ENCODE results near the gene MAJIN.

MAJIN gene

GRCh38 chr11:65002706-65003105, 30.8 kb upstream of the MAJIN start:
- no peak overlapping the region for H2AFZ ChIP-seq (ENCODE audit: low read depth, low read length, severe bottlenecking)
- H3K79me2 ChIP-seq (ENCODE audit: insufficient read depth, low read length), result no peaks in the 10 kb centered on the region
- H3K4me3 ChIP-seq (ENCODE audit: insufficient read depth, low read length, poor library complexity, severe bottlenecking), result no peak overlapping the region
- H3F3A ChIP-seq (ENCODE audit: insufficient read depth), result no peaks in the 10 kb centered on the region
- no peaks in the 10 kb centered on the region for H4K20me1 ChIP-seq (ENCODE audit: low read depth, low read length)
- no peaks in the 10 kb centered on the region for H3K36me3 ChIP-seq (ENCODE audit: low read length)
- TF ChIP-seq CTCF (IDR thresholded peaks at IDR 0.05; ENCODE audit: insufficient read depth, low read length, poor library complexity, severe bottlenecking) (no peak), EZH2phosphoT487 (conservative IDR thresholded peaks at IDR 0.05; ENCODE audit: low read length) (no peak)
- no peak overlapping the region for H3K4me2 ChIP-seq (ENCODE audit: low read depth, low read length, poor library complexity, severe bottlenecking)
- H3K9me3 ChIP-seq (ENCODE audit: insufficient read depth, low read length), result no peaks in the 10 kb centered on the region
- H3K9ac ChIP-seq (ENCODE audit: low read length), result no peak overlapping the region
- no peaks in the 10 kb centered on the region for H3K9me2 ChIP-seq (replicated peaks; ENCODE audit: insufficient read depth, low read length)
- no peak overlapping the region for H3K27ac ChIP-seq (ENCODE audit: low read depth, low read length)
- no peaks in the 10 kb centered on the region for H3K27me3 ChIP-seq (ENCODE audit: low read length)

DNA sequence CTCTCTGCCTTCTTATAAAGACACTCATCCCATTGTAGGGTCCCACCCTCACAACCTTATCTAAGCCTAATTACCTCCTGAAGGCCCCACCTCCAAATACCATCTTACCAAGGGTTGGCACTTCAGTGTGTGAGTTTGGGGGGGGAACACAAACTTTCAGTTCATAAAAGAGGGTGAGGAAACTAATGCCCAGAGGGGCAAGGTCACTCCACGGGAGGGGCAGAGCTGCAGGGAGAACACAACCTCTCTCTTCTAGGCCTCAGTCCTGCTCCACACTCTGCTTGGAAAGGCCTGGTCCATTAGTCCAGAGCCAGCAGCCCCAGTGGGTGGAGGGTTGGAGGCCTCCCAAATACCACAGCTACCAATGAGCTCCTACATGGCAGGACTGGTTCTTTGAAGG, 27.6 kb upstream of the MAJIN start:
- no peaks in the 10 kb centered on the region for H4K20me1 ChIP-seq (ENCODE audit: low read depth, low read length)
- no peaks in the 10 kb centered on the region for H3K36me3 ChIP-seq (ENCODE audit: low read length)
- TF ChIP-seq CTCF (IDR thresholded peaks at IDR 0.05; ENCODE audit: insufficient read depth, low read length, poor library complexity, severe bottlenecking) (no peak), EZH2phosphoT487 (conservative IDR thresholded peaks at IDR 0.05; ENCODE audit: low read length) (no peak)
- H3K9ac ChIP-seq (ENCODE audit: low read length), result no peak overlapping the region
- H2AFZ ChIP-seq (ENCODE audit: low read depth, low read length, severe bottlenecking), result no peak overlapping the region
- no peaks in the 10 kb centered on the region for H3K79me2 ChIP-seq (ENCODE audit: insufficient read depth, low read length)
- no peaks in the 10 kb centered on the region for H3F3A ChIP-seq (ENCODE audit: insufficient read depth)
- H3K27me3 ChIP-seq (ENCODE audit: low read length), result no peaks in the 10 kb centered on the region
- no peaks in the 10 kb centered on the region for H3K9me3 ChIP-seq (ENCODE audit: insufficient read depth, low read length)
- H3K4me2 ChIP-seq (ENCODE audit: low read depth, low read length, poor library complexity, severe bottlenecking), result no peak overlapping the region
- H3K27ac ChIP-seq (ENCODE audit: low read depth, low read length), result no peak overlapping the region
- H3K4me3 ChIP-seq (ENCODE audit: insufficient read depth, low read length, poor library complexity, severe bottlenecking), result no peak overlapping the region
- no peaks in the 10 kb centered on the region for H3K9me2 ChIP-seq (replicated peaks; ENCODE audit: insufficient read depth, low read length)

DNA sequence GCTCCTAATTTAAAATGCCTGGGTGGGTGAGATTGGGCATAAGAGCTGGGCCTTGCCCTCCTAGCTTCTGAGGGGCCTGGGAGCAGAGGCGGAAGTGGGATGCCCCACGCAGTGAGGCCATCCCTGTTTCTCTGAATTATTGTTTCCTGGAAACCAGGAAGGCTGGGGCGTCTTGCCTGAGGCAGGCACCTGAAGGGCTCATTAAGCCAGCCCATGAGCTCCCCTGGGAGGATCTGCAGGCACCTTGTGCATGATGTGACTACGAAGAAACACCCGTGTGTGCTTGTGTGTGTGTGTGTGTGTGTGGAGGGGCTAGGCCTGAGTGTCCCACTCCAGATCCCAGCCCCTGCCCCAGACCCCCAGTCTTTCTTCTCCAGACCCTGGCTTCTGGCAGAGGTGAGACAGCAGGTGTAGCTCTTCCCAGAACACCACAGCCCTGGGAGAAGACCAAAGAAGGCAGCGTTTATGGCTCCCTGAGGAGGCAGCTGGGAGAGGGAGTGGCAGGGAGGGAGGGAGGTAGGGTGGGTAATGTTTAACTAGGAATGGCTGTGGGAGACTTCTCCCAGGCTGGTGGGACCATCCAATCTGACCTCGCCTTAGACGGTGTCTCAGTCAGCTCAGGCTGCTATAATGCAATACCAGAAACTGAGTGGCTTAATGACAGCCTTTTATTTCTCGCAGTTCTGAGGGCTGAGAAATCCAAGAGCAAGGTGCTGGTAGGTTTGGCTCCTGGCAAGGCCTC, 27.0 kb upstream of the MAJIN start:
- H3K79me2 ChIP-seq (ENCODE audit: insufficient read depth, low read length), result no peaks in the 10 kb centered on the region
- no peaks in the 10 kb centered on the region for H3K9me3 ChIP-seq (ENCODE audit: insufficient read depth, low read length)
- H3K9ac ChIP-seq (ENCODE audit: low read length), result no peak overlapping the region
- no peaks in the 10 kb centered on the region for H3K27me3 ChIP-seq (ENCODE audit: low read length)
- TF ChIP-seq CTCF (IDR thresholded peaks at IDR 0.05; ENCODE audit: insufficient read depth, low read length, poor library complexity, severe bottlenecking) (no peak), EZH2phosphoT487 (conservative IDR thresholded peaks at IDR 0.05; ENCODE audit: low read length) (no peak)
- no peaks in the 10 kb centered on the region for H3K9me2 ChIP-seq (replicated peaks; ENCODE audit: insufficient read depth, low read length)
- H3K4me3 ChIP-seq (ENCODE audit: insufficient read depth, low read length, poor library complexity, severe bottlenecking), result no peak overlapping the region
- H3K27ac ChIP-seq (ENCODE audit: low read depth, low read length), result no peak overlapping the region
- no peak overlapping the region for H2AFZ ChIP-seq (ENCODE audit: low read depth, low read length, severe bottlenecking)
- H3K4me2 ChIP-seq (ENCODE audit: low read depth, low read length, poor library complexity, severe bottlenecking), result no peak overlapping the region
- H4K20me1 ChIP-seq (ENCODE audit: low read depth, low read length), result no peaks in the 10 kb centered on the region
- H3F3A ChIP-seq (ENCODE audit: insufficient read depth), result no peaks in the 10 kb centered on the region
- H3K36me3 ChIP-seq (ENCODE audit: low read length), result no peaks in the 10 kb centered on the region
